PC-3 (cell line): ENCODE results near the gene EYS. TPM values are rescaled to one million over a fixed set of nuclear protein-coding genes. Genes with fewer than 3 reads are reported as not detected.

Experiments
- ATAC-seq: fragments of 200-7000 bp; cut with Tn5 transposase; 2 replicates; pipeline ENCODE4 v1.9.1; 2020; ENCODE audit warnings: mild to moderate bottlenecking, moderate library complexity
- BruUV-seq: library from RNA; stranded (reverse); fragments of 400-500 nt; replicated peaks from 2 replicates; lab custom pipeline; 2021; lab: Mats Ljungman, UMichigan
- CTCF ChIA-PET: fragments of 300-600 bp; sonication (Branson Sonifier 250); formaldehyde crosslinking; loops from one replicate; lab custom pipeline; 2022; ENCODE audit warnings: antibody characterized with exemption; lab: Charles Lee
- POLR2A ChIA-PET: fragments of 300-600 bp; sonication (Branson Sonifier 250); formaldehyde crosslinking; loops from one replicate; lab custom pipeline; 2022; ENCODE audit warnings: antibody characterized with exemption; ENCODE audit not compliant: unreplicated experiment; lab: Charles Lee
- DNase-seq: peaks from one replicate; pipeline ENCODE4 v3.0.0-alpha.2; 2015
- H2AFZ ChIP-seq: fragments of 300-600 bp; sonication (generic); 2 replicates; pipeline ENCODE4 v1.6.0; 2016; ENCODE audit warnings: antibody characterized with exemption, low read length
- H3F3A ChIP-seq: fragments of 300-600 bp; sonication (generic); one replicate; pipeline ENCODE4 v1.6.0; 2017; ENCODE audit warnings: antibody characterized with exemption, low read length, control low read depth, mild to moderate bottlenecking; ENCODE audit not compliant: unreplicated experiment
- H3K27ac ChIP-seq: fragments of 300-600 bp; sonication (generic); 2 replicates; pipeline ENCODE4 v1.5.1; 2016; ENCODE audit warnings: mild to moderate bottlenecking, low read length
- H3K27me3 ChIP-seq: fragments of 300-600 bp; sonication (generic); 2 replicates; pipeline ENCODE4 v1.6.1; 2016; ENCODE audit warnings: low read length, mixed read lengths
- H3K36me3 ChIP-seq: fragments of 300-600 bp; sonication (generic); 2 replicates; pipeline ENCODE4 v1.6.1; 2016; ENCODE audit warnings: low read depth, mixed run types, low read length, mixed read lengths
- H3K4me1 ChIP-seq: fragments of 300-600 bp; sonication (generic); 2 replicates; pipeline ENCODE4 v1.5.1; 2016; ENCODE audit warnings: low read length; ENCODE audit not compliant: insufficient read depth
- H3K4me2 ChIP-seq: fragments of 300-600 bp; sonication (generic); 2 replicates; pipeline ENCODE4 v1.6.0; 2016; ENCODE audit warnings: low read length
- H3K4me3 ChIP-seq: fragments of 300-600 bp; sonication (generic); 2 replicates; pipeline ENCODE4 v1.5.1; 2016; ENCODE audit warnings: mild to moderate bottlenecking, low read length, mixed read lengths
- H3K79me2 ChIP-seq: fragments of 300-600 bp; sonication (generic); 2 replicates; pipeline ENCODE4 v1.6.1; 2017; ENCODE audit warnings: low read length, mixed read lengths
- H3K9ac ChIP-seq: fragments of 300-600 bp; sonication (generic); 2 replicates; pipeline ENCODE4 v1.6.0; 2016; ENCODE audit warnings: mild to moderate bottlenecking, low read length
- H3K9me2 ChIP-seq: fragments of 300-600 bp; sonication (generic); replicated peaks from 2 replicates; pipeline ENCODE4 v1.6.1; 2016; ENCODE audit warnings: mixed run types, low read length, mixed read lengths
- H3K9me3 ChIP-seq: fragments of 300-600 bp; sonication (generic); 2 replicates; pipeline ENCODE4 v1.6.1; 2016; ENCODE audit warnings: low read length, mixed read lengths
- H4K20me1 ChIP-seq: fragments of 300-600 bp; sonication (generic); 2 replicates; pipeline ENCODE4 v1.6.1; 2016; ENCODE audit warnings: low read length, mixed read lengths
- EZH2 ChIP-seq: fragments of 300-600 bp; sonication (generic); IDR thresholded peaks from one replicate; pipeline ENCODE4 v1.6.1; 2017; ENCODE audit warnings: antibody characterized with exemption, mild to moderate bottlenecking, low read length; ENCODE audit not compliant: unreplicated experiment
- EZH2phosphoT487 ChIP-seq: fragments of 300-600 bp; sonication (generic); IDR thresholded peaks from 2 replicates; pipeline ENCODE4 v1.6.1; 2018; ENCODE audit warnings: mild to moderate bottlenecking, antibody characterized with exemption, low read length, borderline replicate concordance
- intact Hi-C: fragments of 100-400 bp; cut with micrococcal nuclease; formaldehyde crosslinking; loops from 2 replicates; pipeline ENCODE4 v1.9.0; 2023
- total RNA-seq: library from RNA; depleted of rRNA; stranded (reverse); fragments of >200 nt; gene quantifications from 2 replicates; pipeline ENCODE4 v1.2.3, GENCODE V29; 2014
- TF ChIP-seq, protein P1 (sequence below): fragments of 300-600 bp; sonication (generic); conservative IDR thresholded peaks from 2 replicates; pipeline ENCODE4 v1.5.1; 2017; ENCODE audit warnings: antibody characterized with exemption, low read depth, mild to moderate bottlenecking, low read length

EYS gene
- total RNA-seq, 1 experiment from 2014 or later: 0.07 TPM

DNA sequence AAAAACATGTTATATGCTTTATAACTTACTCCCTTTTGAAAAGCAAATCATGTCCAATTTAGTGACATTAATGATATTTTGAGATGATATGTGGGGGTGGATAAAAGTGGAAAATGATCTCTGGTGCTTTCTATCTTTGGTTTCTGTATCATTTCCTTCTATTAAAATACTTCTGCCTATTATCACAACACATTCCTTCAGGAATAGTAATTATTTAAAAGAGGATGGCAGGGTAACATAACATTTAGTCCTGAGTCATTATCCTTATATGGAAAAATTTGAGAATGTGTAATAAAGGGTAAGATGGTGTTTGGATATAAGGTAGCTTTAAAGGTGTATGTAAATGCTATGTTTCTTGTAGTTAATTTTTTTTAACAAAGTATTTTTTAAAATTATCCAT is 1413.7 kb downstream of the EYS start:
- Histone ChIP-seq H3K4me1 (peaks cover 52% of the 10 kb centered on the region), H3K79me2 (no peaks in the 10 kb centered on the region), H2AFZ (no peak overlapping the region), H3K9me2 (no peaks in the 10 kb centered on the region), H3K9me3 (no peaks in the 10 kb centered on the region), H4K20me1 (no peaks in the 10 kb centered on the region), H3K9ac (peak overlapping the region; percentile 63), H3K4me3 (peak overlapping the region; percentile 52), H3K36me3 (no peaks in the 10 kb centered on the region), H3F3A (peaks cover 14% of the 10 kb centered on the region), H3K27me3 (no peaks in the 10 kb centered on the region), H3K27ac (peak overlapping the region; percentile 87), H3K4me2 (peak overlapping the region; percentile 80)
- POLR2A ChIA-PET: no interaction called here
- TF ChIP-seq, protein P1, sequence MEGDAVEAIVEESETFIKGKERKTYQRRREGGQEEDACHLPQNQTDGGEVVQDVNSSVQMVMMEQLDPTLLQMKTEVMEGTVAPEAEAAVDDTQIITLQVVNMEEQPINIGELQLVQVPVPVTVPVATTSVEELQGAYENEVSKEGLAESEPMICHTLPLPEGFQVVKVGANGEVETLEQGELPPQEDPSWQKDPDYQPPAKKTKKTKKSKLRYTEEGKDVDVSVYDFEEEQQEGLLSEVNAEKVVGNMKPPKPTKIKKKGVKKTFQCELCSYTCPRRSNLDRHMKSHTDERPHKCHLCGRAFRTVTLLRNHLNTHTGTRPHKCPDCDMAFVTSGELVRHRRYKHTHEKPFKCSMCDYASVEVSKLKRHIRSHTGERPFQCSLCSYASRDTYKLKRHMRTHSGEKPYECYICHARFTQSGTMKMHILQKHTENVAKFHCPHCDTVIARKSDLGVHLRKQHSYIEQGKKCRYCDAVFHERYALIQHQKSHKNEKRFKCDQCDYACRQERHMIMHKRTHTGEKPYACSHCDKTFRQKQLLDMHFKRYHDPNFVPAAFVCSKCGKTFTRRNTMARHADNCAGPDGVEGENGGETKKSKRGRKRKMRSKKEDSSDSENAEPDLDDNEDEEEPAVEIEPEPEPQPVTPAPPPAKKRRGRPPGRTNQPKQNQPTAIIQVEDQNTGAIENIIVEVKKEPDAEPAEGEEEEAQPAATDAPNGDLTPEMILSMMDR: no peak
- TF ChIP-seq EZH2phosphoT487: no peak
- no peak for TF ChIP-seq EZH2
- BruUV-seq: no TSS peak
- intact Hi-C loops: loop anchor here (5.0 to 10.0 kb wide), 4 partner anchors 179 to 602 kb away; no protein-coding TSS in a partner anchor
- CTCF ChIA-PET: no interaction called here
- ATAC-seq (peak; percentile 54), DNase-seq (peak; percentile 68)

DNA sequence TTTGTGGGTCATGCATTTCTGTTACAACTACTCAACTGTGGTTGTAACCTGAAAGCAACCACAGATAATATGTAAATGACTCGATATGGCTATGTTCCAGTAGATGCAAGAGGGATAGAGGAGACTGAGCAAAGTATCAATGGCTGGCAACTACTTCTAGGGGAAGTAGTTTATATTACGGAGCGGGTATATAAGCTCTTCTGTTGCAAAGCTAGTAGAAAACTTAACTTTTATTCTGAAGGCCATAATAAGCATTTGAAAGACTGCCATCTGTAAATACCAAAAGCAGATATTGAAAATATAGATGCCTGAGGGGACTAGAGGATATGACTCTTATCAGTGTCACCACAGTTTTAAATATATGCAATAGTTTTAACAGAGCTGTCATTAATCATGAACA is 1416.2 kb downstream of the EYS start:
- H2AFZ ChIP-seq: no peak overlapping the region
- ChIA-PET POLR2A (no interaction called here), CTCF (interaction anchor here (0.6 to 1.5 kb wide), 2 partner anchors 40 to 722 kb away, joined by 4 to 5 read pairs; no protein-coding TSS in a partner anchor)
- peaks cover 52% of the 10 kb centered on the region for H3K4me1 ChIP-seq
- peak overlapping the region; percentile 64 for H3K4me2 ChIP-seq
- H3K4me3 ChIP-seq: peak overlapping the region; percentile 17; the same call in 1 of the 2 replicates
- H3K9me3 ChIP-seq: no peaks in the 10 kb centered on the region
- ATAC-seq: peak; percentile 58
- BruUV-seq: no TSS peak
- no peaks in the 10 kb centered on the region for H4K20me1 ChIP-seq
- intact Hi-C loops: loop anchor here (2.0 to 10.0 kb wide), 5 partner anchors 40 to 604 kb away; no protein-coding TSS in a partner anchor
- TF ChIP-seq EZH2: no peak
- TF ChIP-seq, protein P1: no peak
- TF ChIP-seq EZH2phosphoT487: no peak
- H3F3A ChIP-seq: peaks cover 14% of the 10 kb centered on the region
- H3K27me3 ChIP-seq: no peaks in the 10 kb centered on the region
- no peaks in the 10 kb centered on the region for H3K36me3 ChIP-seq
- H3K79me2 ChIP-seq: no peaks in the 10 kb centered on the region
- H3K27ac ChIP-seq: peak overlapping the region; percentile 87
- H3K9me2 ChIP-seq: no peaks in the 10 kb centered on the region
- peak; percentile 82 for DNase-seq
- H3K9ac ChIP-seq: peak overlapping the region; percentile 43

DNA sequence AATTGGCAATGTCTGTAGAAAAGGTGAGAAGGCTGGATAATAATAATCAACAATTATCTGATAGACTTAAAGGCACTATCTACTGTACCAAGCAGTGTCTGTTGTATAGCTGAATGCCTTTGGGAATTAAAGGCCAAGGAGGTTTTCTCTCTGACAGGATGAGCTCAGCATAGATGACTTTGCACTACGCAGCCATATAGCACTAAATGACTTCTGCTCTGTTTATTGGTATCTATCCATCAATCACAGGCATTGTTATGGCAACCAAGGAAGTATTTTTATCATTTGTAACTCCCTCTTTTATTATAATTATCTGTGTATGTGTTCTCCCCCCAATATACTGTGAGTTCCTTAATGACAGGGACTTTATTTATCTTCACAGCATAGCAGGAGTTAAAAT is 1417.1 kb downstream of the EYS start:
- no peaks in the 10 kb centered on the region for H3K79me2 ChIP-seq
- peaks cover 51% of the 10 kb centered on the region for H3K4me1 ChIP-seq
- H3F3A ChIP-seq: peaks cover 14% of the 10 kb centered on the region
- peak overlapping the region; percentile 87 for H3K27ac ChIP-seq
- no peaks in the 10 kb centered on the region for H3K9me2 ChIP-seq
- POLR2A ChIA-PET: no interaction called here
- CTCF ChIA-PET: interaction anchor here (1.5 kb wide), 1 partner anchor 41 kb away, joined by 4 read pairs; no protein-coding TSS in a partner anchor
- no peaks in the 10 kb centered on the region for H3K36me3 ChIP-seq
- H3K9me3 ChIP-seq: no peaks in the 10 kb centered on the region
- H2AFZ ChIP-seq: no peak overlapping the region
- intact Hi-C loops: loop anchor here (2.0 to 10.0 kb wide), 5 partner anchors 41 to 605 kb away; no protein-coding TSS in a partner anchor
- no peaks in the 10 kb centered on the region for H4K20me1 ChIP-seq
- no peaks in the 10 kb centered on the region for H3K27me3 ChIP-seq
- TF ChIP-seq EZH2 (no peak), EZH2phosphoT487 (no peak)
- TF ChIP-seq, protein P1: no peak
- H3K4me3 ChIP-seq: no peak overlapping the region
- no peak for DNase-seq
- peak overlapping the region; percentile 43 for H3K9ac ChIP-seq
- BruUV-seq: no TSS peak
- no peak for ATAC-seq
- H3K4me2 ChIP-seq: peak overlapping the region; percentile 64
